NCI-H526 treated with DMSO at 0.1 percent for 48 hours (cell line): ENCODE results near the gene ZNF804A.
"Not testable (repeated sequence)": the region's sequence is repeated elsewhere in the genome, so short reads cannot be mapped to it uniquely, and the experiment has no call there.

Experiments
- DNase-seq: peaks from one replicate; lab custom pipeline; 2025; lab: John Stamatoyannopoulos, UW

The ZNF804A gene

DNA sequence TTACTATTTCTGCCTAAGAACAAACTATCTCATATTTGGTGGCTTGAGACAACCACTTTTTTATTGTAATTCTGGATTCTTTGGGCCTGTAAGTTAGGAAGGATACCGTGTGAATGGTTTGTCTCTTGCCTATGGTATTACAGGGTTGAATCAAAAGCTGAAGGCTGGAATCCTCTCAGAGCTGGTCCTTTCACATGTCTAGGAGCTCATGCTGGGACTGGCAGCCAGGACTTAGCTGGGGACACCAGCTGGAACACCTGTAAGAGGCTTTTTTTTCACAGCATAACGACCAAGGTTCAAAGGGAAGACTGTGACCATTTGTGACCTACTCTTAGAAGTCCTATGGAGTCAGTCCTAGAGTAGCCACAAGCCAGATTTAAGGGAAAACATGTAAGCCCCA lies 226.3 kb downstream of the ZNF804A start:
- DNase-seq: no peak

DNA sequence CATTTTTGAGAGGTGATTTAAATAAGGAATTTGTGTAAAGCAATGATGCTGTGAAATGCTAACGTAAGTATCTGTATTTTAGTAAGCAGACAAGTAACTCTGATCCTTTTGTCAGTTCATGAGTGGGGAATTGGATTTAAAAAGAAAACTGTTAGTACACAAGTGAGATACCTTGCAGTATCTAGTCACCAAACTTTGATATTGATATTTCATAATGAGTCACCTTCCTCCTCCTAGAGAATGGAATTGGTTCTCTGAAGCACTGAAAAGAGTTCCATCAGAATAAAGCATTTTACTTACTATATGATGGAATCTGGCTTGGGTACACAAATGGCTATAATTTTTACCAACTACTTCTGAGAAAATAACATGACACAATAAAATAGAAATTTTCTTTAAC lies 232.2 kb downstream of the ZNF804A start:
- no peak for DNase-seq

- no peak for DNase-seq
Measured at GRCh38 chr2:184834699-184835397, 236.5 kb downstream of the ZNF804A start.

DNA sequence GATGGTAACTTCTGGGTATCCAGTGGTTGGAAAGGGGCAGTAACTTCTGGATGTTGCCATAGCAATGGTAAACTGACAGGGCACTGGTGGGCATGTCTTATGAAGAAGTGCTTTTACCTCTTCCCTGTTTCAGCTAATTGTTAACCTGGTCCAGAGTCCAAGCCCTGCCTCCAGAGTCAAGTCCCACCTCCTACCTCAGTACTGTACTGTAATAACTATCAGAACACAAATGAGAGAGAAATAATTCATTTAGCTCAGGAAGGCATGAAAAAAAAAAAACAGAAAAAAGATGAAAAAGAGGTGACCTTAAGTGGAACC lies 237.0 kb downstream of the ZNF804A start:
- DNase-seq: no peak

GRCh38 chr2:184847331-184847730 lies 249.0 kb downstream of the ZNF804A start:
- no peak for DNase-seq

DNA sequence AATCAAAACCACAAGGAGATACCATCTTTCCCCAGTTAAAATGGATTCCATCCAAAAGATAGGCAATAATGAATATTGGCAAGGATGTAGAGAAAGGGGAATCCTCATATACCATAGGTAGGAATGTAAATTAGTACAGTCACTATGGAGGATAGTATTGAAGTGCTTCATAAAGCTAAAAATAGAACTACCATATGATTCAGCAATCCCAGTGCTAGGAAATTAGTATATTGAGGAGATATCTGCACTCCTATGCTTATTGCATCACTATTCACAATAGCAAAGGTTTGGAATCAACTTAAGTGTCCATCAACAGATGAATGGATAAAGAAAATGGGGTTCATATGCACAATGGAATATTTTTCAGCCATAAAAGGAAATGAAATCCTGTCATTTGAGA lies 251.2 kb downstream of the ZNF804A start:
- no peak for DNase-seq

GRCh38 chr2:184851576-184851975 lies 253.2 kb downstream of the ZNF804A start:
- peak; percentile 74 for DNase-seq

- no peak for DNase-seq
Measured at GRCh38 chr2:184859187-184859586, 260.9 kb downstream of the ZNF804A start.

DNA sequence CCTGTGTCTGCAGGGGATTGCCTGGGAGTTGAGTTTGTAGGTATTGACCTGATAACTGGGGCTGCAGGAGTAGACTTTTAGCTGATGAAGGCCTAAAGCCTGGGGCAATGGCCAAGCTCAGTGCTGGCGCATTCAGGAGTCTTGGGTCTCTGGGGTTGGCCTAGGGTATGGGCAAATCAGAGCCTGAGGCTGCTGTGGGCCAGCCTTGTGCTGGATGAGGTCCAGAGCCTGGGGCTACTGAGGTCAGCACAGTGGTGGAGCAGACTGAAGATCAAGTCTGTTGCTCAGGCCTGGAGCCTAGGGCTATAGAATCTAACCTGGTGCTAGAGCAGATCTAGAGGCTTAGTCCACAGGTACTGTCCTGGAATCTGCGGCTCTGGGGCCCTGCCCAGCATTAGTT lies 262.4 kb downstream of the ZNF804A start:
- DNase-seq: no peak

GRCh38 chr2:184875212-184875611 lies 276.9 kb downstream of the ZNF804A start:
- DNase-seq: no peak

DNA sequence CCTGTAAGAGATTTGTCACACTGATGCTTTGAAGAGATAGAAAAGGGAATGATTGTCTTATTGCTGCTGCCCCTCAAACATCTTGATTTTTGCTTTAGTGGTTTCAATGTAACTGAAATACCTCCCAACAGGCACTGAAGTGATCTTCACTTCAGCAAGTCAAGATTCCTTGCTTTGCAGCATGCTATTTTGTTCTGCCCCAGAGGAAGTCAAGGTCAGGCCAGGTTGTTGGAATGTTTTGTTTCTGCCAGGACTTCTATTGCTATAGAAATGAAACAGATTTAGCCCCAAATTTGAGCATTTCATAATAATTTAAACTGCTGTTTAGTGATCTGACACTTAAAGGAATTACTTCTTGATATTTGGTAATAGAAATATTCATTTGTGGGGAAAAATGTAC lies 277.6 kb downstream of the ZNF804A start:
- DNase-seq: no peak

- no peak for DNase-seq
Measured at GRCh38 chr2:184877909-184878308, 279.6 kb downstream of the ZNF804A start.

GRCh38 chr2:184879671-184880070 lies 281.3 kb downstream of the ZNF804A start:
- no peak for DNase-seq

DNA sequence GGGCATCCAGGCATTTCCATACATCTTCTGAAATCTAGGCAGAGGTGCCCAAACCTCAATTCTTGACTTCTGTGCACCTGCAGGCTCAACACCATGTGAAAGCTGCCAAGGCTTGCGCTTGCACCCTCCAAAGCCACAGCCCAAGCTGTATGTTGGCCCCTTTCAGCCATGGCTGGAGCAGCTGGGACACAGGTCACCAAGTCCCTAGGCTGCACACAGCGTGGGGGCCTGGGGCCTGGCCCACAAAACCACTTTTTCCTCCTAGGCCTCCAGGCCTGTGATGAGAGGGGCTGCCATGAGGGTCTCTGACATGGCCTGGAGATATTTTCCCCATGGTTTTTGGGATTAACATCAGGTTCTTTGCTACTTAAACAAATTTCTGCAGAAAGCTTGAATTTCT lies 288.3 kb downstream of the ZNF804A start:
- not testable (repeated sequence) for DNase-seq

DNA sequence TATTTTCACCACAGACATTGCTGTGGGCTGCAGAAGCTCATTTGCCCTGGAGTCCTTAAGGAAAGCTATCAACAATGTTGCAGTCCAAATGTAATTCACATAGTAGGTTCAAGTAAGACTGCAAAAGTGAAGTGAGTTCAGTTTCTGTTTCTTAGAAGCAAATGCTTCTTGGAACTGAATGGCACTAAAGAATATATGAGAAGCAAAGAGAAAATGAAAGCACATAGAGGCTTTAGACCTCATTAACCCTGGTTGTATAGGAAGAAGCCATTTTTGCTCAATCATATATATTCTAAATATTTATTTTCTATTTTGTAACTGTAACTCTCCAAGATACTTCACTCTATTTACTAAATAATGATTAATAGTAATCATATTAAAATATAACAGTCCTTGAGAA lies 292.0 kb downstream of the ZNF804A start:
- no peak for DNase-seq

GRCh38 chr2:184904991-184905390 lies 306.7 kb downstream of the ZNF804A start:
- no peak for DNase-seq

DNA sequence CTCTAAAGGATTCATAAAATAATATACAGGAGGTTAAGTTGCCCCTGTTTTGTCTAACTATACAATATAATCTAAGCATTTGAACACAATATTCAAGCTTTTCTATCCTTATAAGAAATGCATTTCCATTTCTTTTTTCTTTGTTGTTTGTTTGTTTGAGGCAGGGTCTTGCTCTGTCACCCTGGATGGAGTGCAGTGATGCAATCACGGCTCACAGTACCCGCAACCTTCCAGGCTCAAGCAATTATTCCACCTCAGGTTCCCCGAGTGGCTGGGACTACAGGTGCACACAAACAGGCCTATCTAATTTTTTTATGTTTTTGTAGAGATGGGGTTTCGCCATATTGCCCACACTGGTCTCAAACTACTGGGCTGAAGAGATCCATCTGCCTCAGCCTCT lies 307.8 kb downstream of the ZNF804A start:
- no peak for DNase-seq

DNA sequence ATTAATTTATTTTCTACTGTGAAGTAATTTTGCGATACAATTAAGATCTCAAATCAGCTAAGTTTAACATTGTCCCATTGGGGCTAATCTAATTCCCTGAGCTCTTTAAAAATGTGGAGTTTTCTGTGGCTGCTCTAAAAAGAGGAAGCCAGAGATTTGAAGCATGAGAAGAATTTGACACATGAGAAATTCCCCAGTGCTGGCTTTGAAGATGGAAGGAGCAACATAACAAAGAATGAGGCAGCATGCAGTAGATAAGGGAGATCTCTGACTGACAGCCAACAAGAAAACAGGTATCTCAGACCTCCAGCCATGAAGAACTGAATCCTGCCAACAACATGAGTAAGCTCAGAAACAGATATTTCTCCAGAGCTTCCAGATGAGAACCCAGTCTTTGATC lies 308.4 kb downstream of the ZNF804A start:
- no peak for DNase-seq

GRCh38 chr2:184908966-184909365 lies 310.6 kb downstream of the ZNF804A start:
- no peak for DNase-seq

GRCh38 chr2:184920451-184920965 lies 322.2 kb downstream of the ZNF804A start:
- no peak for DNase-seq

- DNase-seq: no peak
Measured at GRCh38 chr2:184921676-184922075, 323.3 kb downstream of the ZNF804A start.

DNA sequence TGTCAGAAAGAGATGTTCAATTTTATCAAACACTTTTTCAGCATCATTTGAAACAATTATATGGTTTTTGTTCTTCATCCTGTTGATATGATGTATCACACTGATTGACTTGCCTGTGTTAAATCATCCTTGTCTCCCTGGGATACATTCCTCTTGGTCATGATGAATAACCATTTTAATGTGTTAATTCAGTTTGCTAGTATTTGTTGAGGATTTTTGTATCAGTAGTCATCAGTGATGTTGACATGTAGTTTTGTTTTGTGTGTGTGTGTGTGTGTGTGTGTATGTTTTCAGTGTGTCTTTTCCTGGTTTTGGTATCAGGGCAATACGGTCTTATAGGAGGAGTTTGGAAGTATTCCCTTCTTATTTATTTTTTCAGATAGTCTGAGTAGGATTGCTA lies 325.4 kb downstream of the ZNF804A start:
- DNase-seq: no peak

GRCh38 chr2:184927040-184927439 lies 328.7 kb downstream of the ZNF804A start:
- no peak for DNase-seq

DNA sequence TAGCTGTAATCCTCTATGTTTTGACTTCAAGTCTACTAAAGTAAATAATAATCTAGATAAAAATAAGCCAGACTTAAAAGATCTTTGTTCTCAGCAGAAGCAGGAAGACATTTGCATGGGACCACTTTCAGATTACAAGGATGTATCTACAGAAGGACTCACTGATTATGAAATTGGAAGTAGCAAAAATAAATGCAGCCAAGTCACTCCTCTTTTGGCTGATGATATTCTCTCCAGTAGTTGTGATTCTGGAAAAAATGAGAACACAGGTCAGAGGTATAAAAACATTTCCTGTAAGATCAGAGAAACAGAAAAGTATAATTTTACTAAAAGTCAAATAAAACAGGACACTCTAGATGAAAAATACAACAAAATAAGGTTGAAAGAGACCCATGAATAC lies 338.4 kb downstream of the ZNF804A start:
- DNase-seq: no peak
